Erythroblast (primary cell): ENCODE data around the gene ULK4.

Experiments
- GATA1 ChIP-seq: IDR thresholded peaks from 2 replicates; pipeline ENCODE4 v1.6.1; 2011; ENCODE audit warnings: low read depth, mild to moderate bottlenecking, control low read depth, low read length, moderate library complexity
- POLR2A ChIP-seq: IDR thresholded peaks from 2 replicates; pipeline ENCODE4 v1.6.1; 2011; ENCODE audit warnings: mild to moderate bottlenecking, low read length

DNA sequence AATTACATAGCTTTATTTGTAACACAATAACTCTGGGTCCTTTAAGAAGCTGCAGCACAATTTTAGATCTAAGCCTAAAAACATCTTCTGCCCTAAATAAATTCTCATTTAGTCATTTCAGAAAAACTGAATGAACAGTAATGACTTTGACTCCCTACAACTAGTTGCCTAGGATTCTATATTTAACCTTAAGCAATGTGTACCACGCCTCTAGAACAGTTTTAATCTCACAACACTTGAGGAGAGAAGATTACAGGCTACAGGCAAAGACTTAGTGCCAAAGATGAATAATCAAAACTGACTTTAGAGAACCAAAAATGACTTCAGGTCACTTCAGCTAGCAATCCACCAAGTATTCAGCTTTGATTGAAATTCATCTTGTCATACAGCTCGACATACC is 192.8 kb downstream of the ULK4 start:
- TF ChIP-seq POLR2A (no peak), GATA1 (no peak)
